ENCODE data around the gene ASL. TPM values are rescaled to one million over a fixed set of nuclear protein-coding genes. Genes with fewer than 3 reads are reported as not detected.
"Not testable (repeated sequence)": the region's sequence is repeated elsewhere in the genome, so short reads cannot be mapped to it uniquely, and the experiment has no call there.

Gene ASL
- total RNA-seq, 2 donors from 2014 or later: 19.9 TPM

DNA sequence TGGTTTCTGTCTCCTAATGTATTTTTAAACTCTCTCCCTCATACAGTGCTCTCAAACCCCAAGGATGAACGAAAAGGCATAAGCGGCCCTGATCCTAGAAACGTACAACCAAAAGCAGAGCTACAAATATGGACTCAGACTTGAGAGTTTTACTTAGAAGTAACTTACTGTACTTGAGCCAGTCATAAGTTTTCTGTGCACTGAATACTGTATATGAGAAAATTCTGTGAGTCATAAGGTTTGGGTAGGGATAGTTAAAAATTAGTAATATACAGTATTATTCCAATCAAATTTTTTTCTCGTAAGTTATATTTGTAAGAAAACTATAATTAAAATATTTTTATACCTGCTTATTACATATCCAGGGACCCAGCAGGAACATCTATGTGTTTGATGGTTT, 5.9 kb upstream of the ASL start:
- intact Hi-C loops (cut with DNase I): no loop called here
- no peak for DNase-seq (ENCODE audit: low spot score)

GRCh38 chr7:66070222-66070621, 5.4 kb upstream of the ASL start:
- intact Hi-C loops (cut with DNase I): no loop called here
- DNase-seq (ENCODE audit: low spot score): no peak

DNA sequence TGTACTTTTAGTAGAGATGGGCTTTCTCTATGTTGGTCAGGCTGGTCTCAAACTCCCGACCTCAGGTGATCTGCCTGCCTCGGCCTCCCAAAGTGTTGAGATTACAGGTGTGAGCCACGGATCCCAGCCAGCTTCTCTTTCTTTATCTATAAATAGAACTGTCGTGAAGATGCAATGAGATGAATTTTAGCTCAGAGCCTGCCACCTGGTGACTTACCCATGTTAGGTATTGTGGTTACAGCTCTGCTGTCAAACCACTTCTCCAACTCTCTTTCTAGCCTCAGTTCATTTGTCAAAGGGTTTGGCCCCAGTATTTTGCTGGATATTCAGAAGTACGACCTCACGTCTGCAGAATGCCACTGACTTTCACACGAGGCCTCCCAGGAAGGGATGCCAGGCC, 3.4 kb upstream of the ASL start:
- DNase-seq (ENCODE audit: low spot score); intact Hi-C loops (cut with DNase I): not testable (repeated sequence)

GRCh38 chr7:66076462-66077329, 1.1 kb downstream of the ASL start:
- DNase-seq (ENCODE audit: low spot score): no peak
- intact Hi-C loops (cut with DNase I): no loop called here

DNA sequence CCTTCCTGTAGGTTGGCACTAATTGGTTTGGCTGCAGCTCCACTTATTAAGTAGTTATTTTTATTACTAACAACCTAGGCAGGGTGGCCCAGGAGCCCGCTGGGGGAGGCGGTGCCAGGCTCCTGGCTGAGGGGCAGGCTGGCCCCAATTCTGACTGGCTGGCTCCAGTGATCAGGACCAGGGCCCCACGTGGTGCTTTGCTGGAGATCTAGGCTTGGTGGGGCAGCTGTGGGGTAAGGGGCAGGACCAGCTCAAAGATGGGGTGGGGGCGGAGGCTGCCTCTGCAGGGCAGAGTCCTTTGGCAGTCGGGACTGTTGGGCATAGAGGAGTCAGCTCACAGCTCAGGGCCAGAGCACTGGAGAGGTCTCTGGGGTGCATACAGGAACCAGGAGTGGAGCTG, 2.4 kb downstream of the ASL start:
- DNase-seq (ENCODE audit: low spot score): no peak
- intact Hi-C loops (cut with DNase I): no loop called here

DNA sequence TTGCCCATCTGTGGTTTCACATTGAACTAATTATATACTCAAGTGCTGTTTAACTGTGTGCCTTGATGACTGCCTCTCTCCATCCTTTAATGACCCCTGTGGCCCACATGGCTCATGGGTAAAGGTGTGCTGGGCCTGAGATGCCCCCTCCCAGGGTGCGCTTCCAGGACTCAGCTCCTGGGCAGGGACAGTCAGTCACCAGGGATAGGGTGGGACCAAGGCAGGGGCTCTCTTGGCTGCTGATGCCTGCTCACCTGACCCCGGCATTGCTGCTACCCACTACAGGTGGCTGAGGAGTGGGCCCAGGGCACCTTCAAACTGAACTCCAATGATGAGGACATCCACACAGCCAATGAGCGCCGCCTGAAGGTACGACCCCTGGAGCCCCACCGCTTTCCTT, 6.5 kb downstream of the ASL start:
- intact Hi-C loops (cut with DNase I): no loop called here
- DNase-seq (ENCODE audit: low spot score): no peak

- no peak for DNase-seq (ENCODE audit: low spot score)
- intact Hi-C loops (cut with DNase I): no loop called here
Observed at GRCh38 chr7:66082886-66083415, 7.3 kb downstream of the ASL start.

DNA sequence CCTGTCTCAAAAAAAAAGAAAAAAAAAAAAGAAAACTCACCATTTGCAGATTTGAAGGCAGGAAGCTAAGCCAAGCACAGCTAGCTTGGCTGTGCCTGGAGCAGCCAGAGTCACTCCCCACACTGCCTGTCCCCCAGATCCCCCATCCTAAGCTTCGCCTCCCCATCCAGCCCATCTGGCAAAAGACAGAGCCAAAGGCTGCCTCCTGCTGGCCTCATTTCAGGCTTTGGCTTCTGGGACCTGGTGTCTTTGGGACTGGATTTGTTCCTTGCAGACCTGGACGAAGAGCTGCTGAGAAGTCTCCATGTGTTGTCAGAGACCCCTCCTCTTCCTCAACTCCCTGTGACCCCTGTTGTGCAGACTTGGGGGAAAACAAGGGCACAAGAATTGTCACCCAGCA, 8.1 kb downstream of the ASL start:
- no peak for DNase-seq (ENCODE audit: low spot score)
- intact Hi-C loops (cut with DNase I): no loop called here

GRCh38 chr7:66088861-66089838, 13.5 kb downstream of the ASL start:
- intact Hi-C loops (cut with DNase I): no loop called here

DNA sequence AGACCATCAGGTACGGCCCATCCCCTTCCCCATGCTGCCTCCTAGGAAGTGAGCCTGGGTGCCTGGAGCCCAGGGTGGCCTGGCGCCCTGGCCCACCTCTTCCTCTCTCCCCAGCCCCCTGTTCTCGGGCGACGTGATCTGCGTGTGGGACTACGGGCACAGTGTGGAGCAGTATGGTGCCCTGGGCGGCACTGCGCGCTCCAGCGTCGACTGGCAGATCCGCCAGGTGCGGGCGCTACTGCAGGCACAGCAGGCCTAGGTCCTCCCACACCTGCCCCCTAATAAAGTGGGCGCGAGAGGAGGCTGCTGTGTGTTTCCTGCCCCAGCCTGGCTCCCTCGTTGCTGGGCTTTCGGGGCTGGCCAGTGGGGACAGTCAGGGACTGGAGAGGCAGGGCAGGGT, 17.0 kb downstream of the ASL start:
- intact Hi-C loops (cut with DNase I): no loop called here

More at GRCh38 chr7:66088861-66089838, 13.5 kb downstream of the ASL start:
- DNase-seq (ENCODE audit: low spot score): no peak

DNA sequence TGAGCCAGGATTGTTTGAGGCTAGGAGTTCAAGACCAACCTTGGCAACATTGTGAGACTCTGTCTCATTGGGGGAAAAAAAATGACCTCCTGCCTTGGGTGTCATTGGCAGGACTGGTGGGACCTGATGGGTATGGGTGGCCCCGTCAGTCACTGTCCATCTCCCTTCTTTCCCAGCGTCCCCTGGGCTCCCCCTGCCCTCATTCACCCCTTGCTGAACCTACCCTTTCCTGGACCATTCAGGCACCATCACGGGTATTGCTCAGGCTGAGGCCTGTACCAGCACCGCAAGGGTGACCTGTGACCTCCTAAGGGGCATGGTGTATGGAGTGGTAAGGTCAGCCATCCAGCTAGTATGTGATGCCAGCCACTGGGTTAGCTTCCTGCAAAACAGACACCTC, 19.4 kb downstream of the ASL start:
- no peak for DNase-seq (ENCODE audit: low spot score)

More for the DNA sequence above, 17.0 kb downstream of the ASL start:
- DNase-seq (ENCODE audit: low spot score): no peak

GRCh38 chr7:66099232-66099550, 23.6 kb downstream of the ASL start:
- DNase-seq (ENCODE audit: low spot score): no peak
- intact Hi-C loops (cut with DNase I): no loop called here

More for the DNA sequence above, 19.4 kb downstream of the ASL start:
- intact Hi-C loops (cut with DNase I): no loop called here

GRCh38 chr7:66099551-66100407, 24.2 kb downstream of the ASL start:
- DNase-seq (ENCODE audit: low spot score): no peak
- intact Hi-C loops (cut with DNase I): no loop called here

- intact Hi-C loops (cut with DNase I): no loop called here
- DNase-seq (ENCODE audit: low spot score): no peak
Observed at GRCh38 chr7:66100408-66101050, 24.9 kb downstream of the ASL start.

DNA sequence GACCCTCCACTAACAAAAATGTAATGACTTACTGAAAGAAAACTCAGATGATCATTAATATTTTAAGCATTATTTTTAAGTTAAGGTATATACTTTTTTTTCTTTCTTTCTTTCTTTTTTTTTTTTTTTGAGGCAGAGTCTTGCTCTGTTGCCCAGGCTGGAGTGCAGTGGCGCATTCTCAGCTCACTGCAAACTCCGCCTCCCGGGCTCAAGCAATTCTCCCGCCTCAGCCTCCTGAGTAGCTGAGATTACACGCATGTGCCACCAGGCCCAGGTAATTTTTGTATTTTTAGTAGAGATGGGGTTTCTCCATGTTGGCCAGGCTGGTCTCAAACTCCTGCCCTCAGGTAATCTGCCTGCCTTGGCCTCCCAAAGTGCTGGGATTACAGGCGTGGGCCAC, 26.5 kb downstream of the ASL start:
- DNase-seq (ENCODE audit: low spot score); intact Hi-C loops (cut with DNase I): not testable (repeated sequence)

- intact Hi-C loops (cut with DNase I); DNase-seq (ENCODE audit: low spot score): not testable (repeated sequence)
Observed at GRCh38 chr7:66103994-66104393, 28.4 kb downstream of the ASL start.

- intact Hi-C loops (cut with DNase I): no loop called here
- no peak for DNase-seq (ENCODE audit: low spot score)
Observed at GRCh38 chr7:66105263-66105748, 29.7 kb downstream of the ASL start.

DNA sequence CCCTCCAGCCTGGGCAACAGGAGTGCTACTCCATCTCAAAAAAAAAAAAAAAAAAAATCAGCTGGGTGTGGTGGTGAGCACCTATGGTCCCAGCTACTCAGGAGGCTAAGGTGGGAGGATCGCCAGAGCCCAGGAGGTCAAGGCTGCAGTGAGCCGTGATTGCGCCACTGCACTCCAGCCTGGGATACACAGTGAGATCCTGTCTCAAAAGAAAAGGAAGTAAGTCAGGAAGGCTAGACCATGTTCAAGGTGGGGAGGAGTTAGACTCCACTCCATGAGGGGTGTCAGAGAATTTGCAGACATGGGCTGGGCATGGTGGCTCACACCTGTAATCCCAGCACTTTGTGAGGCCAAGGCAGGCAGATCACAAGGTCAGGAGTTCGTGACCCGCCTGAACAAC, 32.8 kb downstream of the ASL start:
- DNase-seq (ENCODE audit: low spot score); intact Hi-C loops (cut with DNase I): not testable (repeated sequence)
